Measurements from ENCODE around the gene ZNF280A.
"Not testable (repeated sequence)": the region's sequence is repeated elsewhere in the genome, so short reads cannot be mapped to it uniquely, and the experiment has no call there.

The ZNF280A gene

DNA sequence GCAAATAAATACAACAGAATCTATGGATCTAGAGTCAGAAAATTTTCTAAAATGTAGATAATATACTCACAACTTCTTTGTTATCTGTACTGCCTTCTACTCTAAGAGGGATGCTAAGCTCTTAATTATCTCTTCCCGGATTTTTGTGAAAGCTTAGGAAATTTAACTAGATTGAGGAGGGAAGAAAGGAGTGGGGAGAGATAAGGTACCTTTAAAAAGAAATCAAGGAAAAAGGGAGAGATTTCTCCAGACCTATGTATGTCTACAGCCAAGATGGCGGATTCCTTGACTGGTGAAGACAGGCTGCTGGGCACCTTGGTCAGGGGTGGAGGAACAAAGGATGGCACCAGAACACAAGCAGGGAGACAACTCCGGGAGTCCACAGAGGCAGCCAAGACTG lies 34.5 kb downstream of the ZNF280A start:
- no peak for DNase-seq (ENCODE audit: low read depth)
- TF ChIP-seq, protein P1, sequence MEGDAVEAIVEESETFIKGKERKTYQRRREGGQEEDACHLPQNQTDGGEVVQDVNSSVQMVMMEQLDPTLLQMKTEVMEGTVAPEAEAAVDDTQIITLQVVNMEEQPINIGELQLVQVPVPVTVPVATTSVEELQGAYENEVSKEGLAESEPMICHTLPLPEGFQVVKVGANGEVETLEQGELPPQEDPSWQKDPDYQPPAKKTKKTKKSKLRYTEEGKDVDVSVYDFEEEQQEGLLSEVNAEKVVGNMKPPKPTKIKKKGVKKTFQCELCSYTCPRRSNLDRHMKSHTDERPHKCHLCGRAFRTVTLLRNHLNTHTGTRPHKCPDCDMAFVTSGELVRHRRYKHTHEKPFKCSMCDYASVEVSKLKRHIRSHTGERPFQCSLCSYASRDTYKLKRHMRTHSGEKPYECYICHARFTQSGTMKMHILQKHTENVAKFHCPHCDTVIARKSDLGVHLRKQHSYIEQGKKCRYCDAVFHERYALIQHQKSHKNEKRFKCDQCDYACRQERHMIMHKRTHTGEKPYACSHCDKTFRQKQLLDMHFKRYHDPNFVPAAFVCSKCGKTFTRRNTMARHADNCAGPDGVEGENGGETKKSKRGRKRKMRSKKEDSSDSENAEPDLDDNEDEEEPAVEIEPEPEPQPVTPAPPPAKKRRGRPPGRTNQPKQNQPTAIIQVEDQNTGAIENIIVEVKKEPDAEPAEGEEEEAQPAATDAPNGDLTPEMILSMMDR (conservative IDR thresholded peaks at IDR 0.05; ENCODE audit: control insufficient read depth, insufficient read depth, low read depth, low read length) = no peak
- H3K4me3 ChIP-seq (ENCODE audit: control insufficient read depth, low read depth, low read length) = no peak overlapping the region

DNA sequence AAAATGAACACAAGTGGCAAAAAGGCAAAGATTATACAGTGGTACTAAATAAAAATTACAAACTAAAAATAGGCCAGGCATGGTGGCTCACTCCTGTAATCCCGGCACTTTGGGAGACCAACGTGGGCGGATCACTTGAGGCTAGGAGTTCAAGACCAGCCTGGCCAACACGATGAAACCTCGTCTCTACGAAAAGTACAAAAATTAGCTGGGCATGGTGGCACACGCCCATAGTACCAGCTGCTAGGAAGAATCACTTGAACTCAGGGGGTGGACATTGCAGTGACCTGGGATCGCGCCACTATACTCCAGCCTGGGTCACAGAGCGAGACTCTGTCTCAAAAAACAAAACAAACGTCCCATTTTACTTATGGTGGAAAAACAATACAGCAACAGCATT lies 36.0 kb downstream of the ZNF280A start:
- no peak for DNase-seq (ENCODE audit: low read depth)
- TF ChIP-seq, protein P1 (conservative IDR thresholded peaks at IDR 0.05; ENCODE audit: control insufficient read depth, insufficient read depth, low read depth, low read length) = no peak
- no peak overlapping the region for H3K4me3 ChIP-seq (ENCODE audit: control insufficient read depth, low read depth, low read length)

DNA sequence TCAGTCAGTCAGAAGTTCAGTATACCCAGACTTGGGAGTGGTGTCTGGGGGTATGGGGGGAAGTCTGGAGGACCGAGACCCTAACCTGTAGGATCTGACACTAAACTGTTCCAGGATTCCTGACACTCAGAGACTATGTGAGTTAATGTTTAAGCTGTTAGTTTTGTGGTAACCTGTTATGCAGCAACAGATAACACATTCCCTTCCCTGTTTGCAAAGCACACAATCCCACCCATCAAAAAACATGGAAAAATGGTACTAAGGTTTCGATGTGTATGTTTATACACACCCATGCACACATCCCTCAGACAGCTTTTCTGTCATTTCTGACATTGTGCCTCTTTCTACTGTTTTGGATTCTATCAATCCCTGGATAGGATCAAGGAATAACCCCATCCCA lies 39.1 kb downstream of the ZNF280A start:
- H3K4me3 ChIP-seq (ENCODE audit: control insufficient read depth, low read depth, low read length) = no peak overlapping the region
- no peak for DNase-seq (ENCODE audit: low read depth)
- TF ChIP-seq, protein P1 (conservative IDR thresholded peaks at IDR 0.05; ENCODE audit: control insufficient read depth, insufficient read depth, low read depth, low read length) = no peak

DNA sequence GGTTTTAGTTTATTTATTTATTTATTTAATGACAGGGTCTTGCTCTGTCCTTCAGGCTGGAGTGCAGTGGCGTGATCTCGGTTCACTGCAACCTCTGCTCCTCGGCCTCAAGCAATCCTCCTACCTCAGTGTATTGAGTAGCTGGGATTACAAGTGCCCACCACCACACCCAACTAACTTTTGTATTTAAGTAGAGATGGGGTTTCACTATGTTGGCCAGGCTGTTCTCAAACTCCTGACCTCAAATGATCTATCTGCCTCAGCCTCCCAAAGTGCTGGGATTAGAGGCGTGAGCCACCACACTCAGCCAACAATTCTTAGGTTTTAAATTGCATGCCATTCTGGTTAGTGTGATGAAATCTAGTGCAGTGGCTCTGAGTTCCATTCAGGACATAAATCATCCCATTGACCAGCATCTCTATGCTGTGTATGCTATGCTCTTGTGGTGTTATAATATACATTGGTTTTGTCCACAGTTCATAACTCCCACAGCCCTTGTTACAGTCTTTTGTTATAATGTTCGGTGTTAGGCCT lies 40.0 kb downstream of the ZNF280A start:
- TF ChIP-seq, protein P1 (conservative IDR thresholded peaks at IDR 0.05; ENCODE audit: control insufficient read depth, insufficient read depth, low read depth, low read length) = no peak
- peak; percentile 47 for DNase-seq (ENCODE audit: low read depth)
- no peak overlapping the region for H3K4me3 ChIP-seq (ENCODE audit: control insufficient read depth, low read depth, low read length)

DNA sequence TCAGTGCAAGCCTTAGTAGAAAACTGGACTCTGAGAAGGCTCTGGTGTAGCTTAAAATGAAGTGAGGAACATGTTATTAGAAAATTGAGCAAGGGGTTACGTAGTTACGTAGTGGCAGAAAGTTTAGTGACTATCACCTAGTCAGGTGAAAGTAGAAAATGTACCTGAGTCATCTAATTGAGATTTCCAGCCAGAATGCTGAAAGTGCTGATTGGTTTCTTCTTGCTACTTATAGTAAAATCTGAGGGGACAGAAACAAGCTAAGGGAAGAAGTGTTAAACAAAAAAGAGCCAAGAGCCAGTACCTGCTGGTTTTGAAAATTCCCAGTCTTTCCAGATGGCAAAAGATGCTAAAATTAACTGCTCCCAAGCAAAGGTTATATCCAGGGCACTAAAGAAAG lies 41.0 kb downstream of the ZNF280A start:
- TF ChIP-seq, protein P1 (conservative IDR thresholded peaks at IDR 0.05; ENCODE audit: control insufficient read depth, insufficient read depth, low read depth, low read length) = no peak
- no peak for DNase-seq (ENCODE audit: low read depth)
- H3K4me3 ChIP-seq (ENCODE audit: control insufficient read depth, low read depth, low read length) = no peak overlapping the region

DNA sequence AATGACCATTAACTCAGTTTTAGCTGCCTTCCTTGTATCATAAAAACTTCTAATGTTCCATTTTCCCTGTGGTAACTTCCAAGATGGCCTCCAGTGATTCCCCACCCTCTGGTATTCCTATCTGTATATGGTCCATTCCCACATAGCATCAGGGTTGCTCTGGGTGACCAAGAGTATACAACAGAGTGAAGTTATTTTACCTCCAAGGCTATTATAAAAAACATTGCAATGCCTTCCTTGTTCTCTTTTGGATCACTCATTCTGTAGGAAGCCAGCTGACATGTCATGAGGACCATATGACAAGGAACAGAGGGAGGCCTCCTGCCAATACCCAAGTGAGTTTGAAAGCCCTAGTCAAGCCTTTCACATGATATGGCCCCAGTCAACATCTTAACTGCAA lies 41.6 kb downstream of the ZNF280A start:
- TF ChIP-seq, protein P1 (conservative IDR thresholded peaks at IDR 0.05; ENCODE audit: control insufficient read depth, insufficient read depth, low read depth, low read length) = no peak
- no peak overlapping the region for H3K4me3 ChIP-seq (ENCODE audit: control insufficient read depth, low read depth, low read length)
- DNase-seq (ENCODE audit: low read depth) = no peak

DNA sequence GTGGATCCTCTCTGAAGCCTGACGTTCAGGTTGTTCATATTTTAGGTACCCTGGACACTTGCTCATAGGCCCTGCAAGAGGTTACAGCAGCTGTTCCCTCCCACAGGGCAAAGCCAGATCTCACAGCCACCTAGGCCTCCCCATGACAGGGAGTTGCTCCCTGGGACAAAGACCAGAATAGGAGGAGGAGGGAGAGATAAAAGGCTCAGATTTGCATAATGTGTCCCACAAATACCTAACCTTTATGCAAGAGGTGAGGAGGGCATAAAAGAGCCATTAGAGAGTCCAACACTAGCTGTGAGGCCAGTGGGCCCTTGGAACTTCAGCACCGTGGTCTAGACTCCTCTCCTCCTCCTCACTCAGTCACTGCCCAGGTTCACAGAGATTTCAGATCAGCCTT lies 45.3 kb downstream of the ZNF280A start:
- TF ChIP-seq, protein P1 (conservative IDR thresholded peaks at IDR 0.05; ENCODE audit: control insufficient read depth, insufficient read depth, low read depth, low read length) = no peak
- no peak overlapping the region for H3K4me3 ChIP-seq (ENCODE audit: control insufficient read depth, low read depth, low read length)
- DNase-seq (ENCODE audit: low read depth) = no peak

DNA sequence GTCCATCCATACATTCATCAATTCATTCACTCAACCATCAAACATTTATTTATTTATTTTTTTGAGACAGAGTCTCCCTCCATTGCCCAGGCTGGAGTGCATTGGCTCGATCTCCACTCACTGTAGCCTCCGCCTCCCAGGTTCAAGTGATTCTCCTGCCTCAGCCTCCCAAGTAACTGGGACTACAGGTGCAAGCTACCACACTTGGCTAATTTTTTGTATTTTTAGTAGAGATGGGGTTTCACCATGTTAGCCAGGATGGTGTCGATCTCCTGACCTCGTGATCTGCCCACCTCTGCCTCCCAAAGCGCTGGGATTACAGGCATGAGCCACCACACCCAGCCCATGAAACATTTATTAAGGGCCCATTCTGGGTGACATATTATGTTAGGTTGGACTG lies 49.0 kb downstream of the ZNF280A start:
- not testable (repeated sequence) for H3K4me3 ChIP-seq (ENCODE audit: control insufficient read depth, low read depth, low read length); DNase-seq (ENCODE audit: low read depth)
